GM19351 (cell line): ENCODE results near the gene SLC6A19.

Experiments
- ATAC-seq: cut with Tn5 transposase; IDR thresholded peaks from one replicate; pipeline ENCODE4 v1.9.1; 2021; ENCODE audit warnings: mild to moderate bottlenecking, moderate library complexity; ENCODE audit not compliant: unreplicated experiment

The SLC6A19 gene

GRCh38 chr5:1241509-1242080 is 40.2 kb downstream of the SLC6A19 start:
- ATAC-seq, result no peak

DNA sequence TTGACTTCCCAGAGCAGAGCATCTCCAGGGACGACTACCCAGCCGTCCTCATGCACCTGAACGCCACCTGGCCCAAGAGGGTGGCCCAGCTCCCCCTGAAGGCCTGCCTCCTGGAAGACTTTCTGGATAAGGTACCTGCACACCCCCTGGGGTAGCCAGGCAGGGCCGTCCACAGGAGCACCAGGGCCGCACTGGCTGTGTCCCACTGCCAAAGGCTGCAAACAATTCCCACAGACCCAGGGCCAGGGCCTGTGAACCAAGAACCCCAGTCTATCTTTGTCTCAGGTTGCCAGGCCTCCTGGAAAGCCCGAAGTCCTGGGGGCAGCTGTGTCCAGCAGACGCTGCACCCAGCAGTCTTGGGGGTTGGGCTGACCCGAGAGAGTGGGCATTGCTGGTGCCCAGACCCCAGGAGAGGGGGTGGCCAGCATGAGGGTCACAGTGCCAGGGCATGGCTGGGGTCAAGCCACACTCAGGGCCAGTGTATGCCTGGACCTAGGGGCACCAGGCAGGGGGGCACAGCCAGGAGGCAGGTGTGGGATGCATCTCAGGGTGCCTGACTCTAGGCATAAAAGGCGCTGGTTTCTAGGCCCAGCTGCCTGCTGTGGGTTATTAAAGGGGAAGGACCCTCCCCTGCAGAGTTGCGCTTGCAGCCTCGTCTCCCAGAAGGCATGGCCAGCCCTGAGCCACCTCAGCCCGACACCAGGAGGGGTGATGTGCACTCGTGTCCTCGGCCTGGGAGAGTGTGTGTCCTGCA is 41.5 kb downstream of the SLC6A19 start:
- ATAC-seq, result no peak

- no peak for ATAC-seq
Observed at GRCh38 chr5:1243487-1244130, 42.2 kb downstream of the SLC6A19 start.

DNA sequence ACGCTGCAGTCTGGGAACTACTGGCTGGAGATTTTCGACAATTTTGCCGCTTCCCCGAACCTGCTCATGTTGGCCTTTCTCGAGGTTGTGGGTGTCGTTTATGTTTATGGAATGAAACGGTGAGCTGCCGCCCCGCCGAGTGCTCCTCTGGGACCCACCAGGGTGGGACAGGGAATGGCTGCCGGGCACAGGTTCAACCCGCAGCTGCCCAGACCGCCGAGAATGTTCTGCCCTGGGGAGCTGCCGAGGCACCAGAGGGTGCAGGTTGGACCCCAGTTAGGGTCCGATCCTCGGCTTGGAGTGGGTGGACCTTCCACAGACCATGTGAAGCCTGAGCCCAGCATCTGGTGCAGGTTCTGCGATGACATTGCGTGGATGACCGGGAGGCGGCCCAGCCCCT is 42.9 kb downstream of the SLC6A19 start:
- no peak for ATAC-seq

DNA sequence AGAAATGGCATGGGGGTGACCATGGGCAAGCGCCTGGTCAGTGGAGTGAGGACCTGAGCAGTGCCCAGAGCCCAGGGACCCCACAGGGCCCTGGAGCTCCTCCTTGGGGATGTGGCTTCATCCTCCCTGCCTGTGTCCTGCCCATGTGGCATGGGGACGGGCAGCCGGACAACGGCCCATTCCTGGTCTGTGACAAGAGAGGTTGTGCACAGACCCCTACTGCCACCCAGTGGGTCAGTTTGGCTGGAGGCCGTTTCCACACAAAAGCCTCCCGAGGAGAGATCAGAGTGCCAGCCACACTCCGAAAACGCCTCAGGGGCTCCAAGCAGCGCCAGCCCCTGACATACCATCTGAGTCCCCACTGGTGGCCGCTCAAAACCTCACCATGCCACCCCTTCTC is 43.6 kb downstream of the SLC6A19 start:
- ATAC-seq, result no peak

- no peak for ATAC-seq
Observed at GRCh38 chr5:1245905-1246576, 44.6 kb downstream of the SLC6A19 start.

GRCh38 chr5:1246711-1247431 is 45.5 kb downstream of the SLC6A19 start:
- no peak for ATAC-seq

GRCh38 chr5:1247811-1248210 is 46.4 kb downstream of the SLC6A19 start:
- no peak for ATAC-seq

DNA sequence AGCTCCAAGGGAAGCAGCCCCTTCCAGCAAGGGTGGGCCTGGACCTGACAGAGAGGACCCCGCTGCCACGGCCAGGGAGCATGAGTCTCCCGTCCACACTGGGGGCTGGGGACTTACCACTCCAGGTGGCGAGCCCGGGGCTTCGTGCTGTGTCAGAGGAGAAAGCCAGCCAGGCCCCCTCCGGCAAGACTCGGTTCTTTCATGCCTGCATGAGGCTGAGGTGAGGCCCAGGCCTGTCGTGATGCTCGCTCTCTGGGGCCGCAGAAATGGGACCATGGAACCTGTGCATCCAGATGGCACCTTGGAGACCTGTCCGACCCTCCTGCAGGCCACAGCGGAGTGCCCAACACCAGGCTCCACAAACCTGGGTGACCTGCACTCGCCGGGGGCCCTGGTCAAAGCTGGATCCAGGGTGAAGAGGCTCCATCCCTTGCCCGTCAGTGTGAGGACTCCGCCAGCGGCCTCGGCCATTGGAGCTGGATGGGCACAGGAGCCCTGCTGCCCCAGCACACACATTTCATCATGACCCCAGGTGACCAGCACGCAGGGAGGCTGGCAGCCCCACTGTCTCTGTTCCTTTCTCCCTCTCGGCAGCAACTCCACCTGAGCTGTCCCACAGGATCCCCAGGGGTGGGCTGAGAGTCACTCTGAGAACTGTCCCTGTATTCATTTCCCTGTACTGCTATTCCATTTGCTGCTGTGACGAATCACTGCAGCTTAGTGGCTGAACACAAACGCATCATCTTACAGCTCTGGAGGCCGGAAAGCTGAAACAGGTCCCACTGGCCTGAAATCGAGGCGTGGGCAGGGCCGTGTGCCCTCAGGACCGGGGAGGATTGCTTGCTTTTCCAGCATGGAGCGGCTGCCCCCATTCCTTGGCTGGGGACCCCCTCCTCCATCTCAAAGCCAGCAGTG is 48.2 kb downstream of the SLC6A19 start:
- ATAC-seq, result no peak

GRCh38 chr5:1251678-1252580 is 50.5 kb downstream of the SLC6A19 start:
- ATAC-seq, result no peak

DNA sequence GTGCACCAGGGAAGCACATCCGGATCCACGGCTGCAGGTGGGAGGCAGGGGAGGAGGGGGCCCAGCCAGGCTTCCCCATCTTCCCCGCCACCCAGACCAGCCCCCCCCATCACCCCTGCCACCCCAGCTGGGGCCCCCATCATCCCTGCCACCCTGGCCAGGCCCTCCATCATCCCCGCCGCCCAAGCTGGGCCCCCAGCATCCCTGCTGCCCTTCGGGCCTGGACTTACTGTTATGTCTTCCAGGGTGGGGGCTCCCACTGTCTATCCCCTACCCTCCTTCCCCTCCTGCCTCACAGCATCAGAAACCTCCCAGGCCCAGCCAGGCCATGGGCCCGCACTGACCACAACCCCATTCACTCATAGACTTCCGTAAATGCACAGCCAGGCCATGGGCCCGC is 51.3 kb downstream of the SLC6A19 start:
- ATAC-seq, result no peak

- no peak for ATAC-seq
Observed at GRCh38 chr5:1253456-1254105, 52.2 kb downstream of the SLC6A19 start.

- ATAC-seq, result no peak
Observed at GRCh38 chr5:1254196-1254595, 52.8 kb downstream of the SLC6A19 start.

DNA sequence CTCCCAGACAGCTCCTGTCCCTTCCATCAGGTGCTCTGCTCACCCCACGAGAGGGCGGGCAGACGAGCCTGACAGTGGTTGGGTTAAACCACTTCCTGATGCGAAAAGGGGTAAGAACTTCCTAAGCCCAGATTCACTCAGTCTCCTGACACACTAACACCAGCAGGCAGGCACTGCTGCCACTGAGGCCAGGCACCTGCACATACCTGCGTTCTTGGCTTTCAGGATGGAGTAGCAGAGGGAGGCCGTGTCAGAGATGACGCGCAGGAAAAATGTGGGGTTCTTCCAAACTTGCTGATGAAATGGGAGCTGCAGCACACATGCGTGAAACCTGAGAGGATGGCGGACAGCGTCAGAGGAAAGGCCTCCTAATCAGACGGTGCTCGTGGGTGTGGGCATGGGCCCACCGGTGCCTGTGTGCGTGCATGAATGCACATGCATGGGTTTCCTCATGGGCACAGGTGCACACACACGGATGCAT is 53.7 kb downstream of the SLC6A19 start:
- no peak for ATAC-seq

DNA sequence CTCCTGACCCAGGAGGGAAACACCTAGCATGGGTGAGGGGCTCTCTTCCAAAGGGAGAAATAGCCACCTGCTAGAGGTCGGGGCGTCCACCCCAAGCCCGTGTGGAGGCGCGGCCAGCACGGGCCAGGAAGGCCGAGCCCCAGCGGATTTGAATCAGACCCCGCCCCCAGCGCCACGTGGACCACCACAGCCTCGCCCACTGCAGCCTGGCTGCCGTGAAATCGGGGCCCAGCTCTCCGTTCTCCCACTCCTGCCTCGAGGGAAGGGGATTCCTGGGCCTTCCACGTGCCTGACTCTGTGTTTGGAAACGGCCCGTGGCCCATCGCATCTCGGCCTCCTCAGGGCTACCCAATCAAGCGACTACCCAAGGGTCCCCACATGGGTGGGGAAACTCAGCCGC is 55.4 kb downstream of the SLC6A19 start:
- no peak for ATAC-seq

GRCh38 chr5:1257363-1257762 is 56.0 kb downstream of the SLC6A19 start:
- no peak for ATAC-seq

- no peak for ATAC-seq
Observed at GRCh38 chr5:1257841-1258240, 56.4 kb downstream of the SLC6A19 start.

DNA sequence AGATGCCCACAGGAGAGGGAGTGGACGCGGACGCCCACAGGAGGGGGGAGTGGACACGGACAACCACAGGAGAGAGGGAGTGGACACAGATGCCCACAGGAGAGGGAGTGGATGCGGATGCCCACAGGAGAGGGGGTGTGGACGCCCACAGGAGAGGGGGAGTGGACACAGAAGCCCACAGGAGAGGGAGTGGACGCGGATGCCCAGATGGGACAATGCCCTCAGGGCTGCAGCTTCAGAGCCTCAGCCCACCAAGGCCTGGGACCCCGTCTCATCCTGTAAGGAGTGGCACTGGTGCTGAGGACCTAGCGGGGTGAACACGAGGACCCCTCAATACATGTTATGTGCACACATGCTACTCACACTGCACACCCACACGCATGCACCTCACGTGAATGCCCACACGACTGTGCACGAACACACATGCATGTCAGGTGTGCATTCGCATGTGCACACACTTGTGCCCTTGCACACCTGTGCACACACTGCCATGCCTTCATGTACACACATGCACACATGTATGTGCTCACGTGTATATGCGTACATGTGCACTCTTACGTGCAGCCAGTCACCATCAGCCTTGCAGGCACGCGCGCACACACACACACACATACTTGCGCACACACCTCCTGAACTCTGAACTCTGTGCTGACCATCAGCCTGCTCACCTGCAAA is 58.5 kb downstream of the SLC6A19 start:
- ATAC-seq, result no peak
